Panc1 (cell line): ENCODE data around the gene CYBA. TPM values are rescaled to one million over a fixed set of nuclear protein-coding genes. Genes with fewer than 3 reads are reported as not detected.

Experiments
- ATAC-seq: fragments of 200-7000 bp; cut with Tn5 transposase; 2 replicates; pipeline ENCODE4 v1.9.1; 2020; ENCODE audit warnings: mild to moderate bottlenecking, moderate library complexity
- Bru-seq: library from RNA; stranded (reverse); fragments of 400-500 nt; gene quantifications from one replicate; lab custom pipeline; 2021; lab: Mats Ljungman, UMichigan
- BruChase-seq, 2 experiments: library from RNA; stranded (reverse); fragments of 400-500 nt; gene quantifications; one replicate each; lab custom pipeline; 2021; lab: Mats Ljungman, UMichigan
- BruUV-seq: library from RNA; stranded (reverse); fragments of 400-500 nt; replicated peaks from 2 replicates; lab custom pipeline; 2021; lab: Mats Ljungman, UMichigan
- CTCF ChIA-PET: fragments of 300-600 bp; sonication (Branson Sonifier 250); formaldehyde crosslinking; loops from one replicate; lab custom pipeline; 2022; ENCODE audit warnings: antibody characterized with exemption; lab: Charles Lee
- POLR2A ChIA-PET: fragments of 300-600 bp; sonication (Branson Sonifier 250); formaldehyde crosslinking; loops from one replicate; lab custom pipeline; 2022; ENCODE audit warnings: antibody characterized with exemption; lab: Charles Lee
- DNase-seq: peaks from one replicate; pipeline ENCODE4 v3.0.0-alpha.2; 2010; ENCODE audit warnings: low read depth, low spot score
- H3K27ac ChIP-seq: 2 replicates; pipeline ENCODE4 v1.5.1; 2011; ENCODE audit warnings: mild to moderate bottlenecking, low read length, inconsistent platforms
- H3K27me3 ChIP-seq: fragments of 200-500 bp; sonication (Bioruptor generic); 2 replicates; pipeline ENCODE4 v1.6.0; 2014; ENCODE audit warnings: low read length, inconsistent platforms; ENCODE audit not compliant: control insufficient read depth, insufficient read depth
- H3K36me3 ChIP-seq: fragments of 200-500 bp; sonication (Bioruptor generic); 2 replicates; pipeline ENCODE4 v1.5.1; 2014; ENCODE audit warnings: inconsistent platforms, mild to moderate bottlenecking, low read length, moderate library complexity; ENCODE audit not compliant: control insufficient read depth, insufficient read depth
- H3K4me1 ChIP-seq: 2 replicates; pipeline ENCODE4 v1.5.1; 2011; ENCODE audit warnings: inconsistent platforms, mild to moderate bottlenecking, low read length, moderate library complexity; ENCODE audit not compliant: control insufficient read depth, insufficient read depth
- H3K4me3 ChIP-seq, 2 experiments: 2 replicates each; pipeline ENCODE4 v1.5.1; 2011 to 2012; ENCODE audit warnings: low read depth in 2 of 2, low read length in 2 of 2, mild to moderate bottlenecking in 2 of 2, inconsistent platforms in 1 of 2, moderate library complexity in 1 of 2
- H3K9me3 ChIP-seq: fragments of 200-500 bp; sonication (Bioruptor generic); 2 replicates; pipeline ENCODE4 v1.5.1; 2014; ENCODE audit warnings: low read depth, mild to moderate bottlenecking, inconsistent platforms, low read length, moderate library complexity; ENCODE audit not compliant: control insufficient read depth, insufficient read depth
- POLR2AphosphoS5 ChIP-seq: IDR thresholded peaks from 2 replicates; pipeline ENCODE4 v1.6.1; 2012; ENCODE audit warnings: mild to moderate bottlenecking, low read depth, low read length, moderate library complexity
- SIN3A ChIP-seq: IDR thresholded peaks from 2 replicates; pipeline ENCODE4 v1.6.1; 2012; ENCODE audit warnings: low read depth, mild to moderate bottlenecking, low read length, moderate library complexity, borderline replicate concordance; ENCODE audit not compliant: insufficient read depth
- TCF7L2 ChIP-seq: IDR thresholded peaks from 2 replicates; pipeline ENCODE4 v1.6.1; 2011; ENCODE audit warnings: mild to moderate bottlenecking, low read depth, low read length, inconsistent platforms
- in situ Hi-C: cut with HindIII; loops from 2 replicates; pipeline ENCODE4 v1.10.0; 2016; ENCODE audit warnings: low sequenced_read_pairs, low pct_unique_long_range_greater_than_20kb
- intact Hi-C: fragments of 100-400 bp; cut with micrococcal nuclease; formaldehyde crosslinking; loops from one replicate; pipeline ENCODE4 v1.10.0; 2022; ENCODE audit not compliant: unreplicated experiment
- long read RNA-seq: library from polyadenylated mRNA; unstranded; transcript quantifications from one replicate; pipeline ENCODE4 v2.0.0, GENCODE V29; 2021; ENCODE audit not compliant: unreplicated experiment
- polyA plus RNA-seq: library from polyadenylated mRNA; unstranded; fragments of >200 nt; gene quantifications from one replicate; pipeline ENCODE4 v1.2.1, GENCODE V29; 2012; ENCODE audit warnings: missing spikeins; ENCODE audit not compliant: insufficient read length
- total RNA-seq: library from RNA; stranded (reverse); gene quantifications from one replicate; pipeline ENCODE4 v1.2.1, GENCODE V29; 2021; ENCODE audit not compliant: unreplicated experiment
- TF ChIP-seq, protein P1 (sequence below): fragments of 450-650 bp; IDR thresholded peaks from 2 replicates; pipeline ENCODE4 v1.5.1; 2017; ENCODE audit warnings: mild to moderate bottlenecking
- TF ChIP-seq, protein P2 (sequence below), 2 experiments: IDR thresholded peaks; 2 replicates each; pipeline ENCODE4 v1.6.1; 2011 to 2012; ENCODE audit warnings: low read depth in 2 of 2, control low read depth in 1 of 2, low read length in 1 of 2, mild to moderate bottlenecking in 1 of 2, moderate library complexity in 1 of 2; ENCODE audit not compliant: insufficient read depth in 1 of 2

CYBA gene
- total RNA-seq: 233 TPM
- polyA plus RNA-seq: 404 TPM
- Bru-seq, nascent RNA: percentile 67 among the genes with signal in this experiment
- percentile 82 among the genes with signal in this experiment for BruChase-seq, experiment 1, labeled RNA remaining after a 2-hour chase
- BruChase-seq, experiment 2, labeled RNA remaining after a 6-hour chase: percentile 69 among the genes with signal in this experiment
- long read RNA-seq, transcript CYBA-201 (6 exons, 797 nt): major isoform, 167 of 235 reads
- long read RNA-seq, partial matches to known transcripts: 21 of 235 reads
- long read RNA-seq, other reads (novel, unspliced or antisense): 47 of 235 reads

DNA sequence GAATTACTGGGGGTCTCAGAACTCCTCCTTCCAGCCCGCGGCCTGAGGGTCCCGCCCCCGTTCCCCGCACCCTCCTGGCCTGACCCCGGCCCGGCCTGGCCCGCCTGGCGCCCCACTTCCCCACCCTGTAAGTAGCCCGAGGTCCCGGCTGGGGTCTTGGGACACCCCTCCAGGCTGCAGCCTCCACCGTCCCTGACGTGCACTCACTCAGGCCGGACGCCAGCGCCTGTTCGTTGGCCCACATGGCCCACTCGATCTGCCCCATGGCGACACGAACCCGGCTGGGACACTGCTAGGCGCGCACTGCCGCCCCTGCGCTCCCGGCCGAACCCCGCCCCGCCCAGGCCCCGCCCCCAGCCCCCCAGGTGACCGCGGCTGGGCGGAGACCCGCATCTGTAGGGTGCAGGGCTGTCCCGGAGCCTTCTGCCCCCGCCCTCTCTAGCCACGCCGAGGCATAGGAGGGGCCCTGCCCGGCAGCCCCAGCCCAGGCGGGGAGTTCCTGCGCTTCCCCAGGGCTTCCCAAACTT is at the start of gene CYBA:
Gene CYBA (minus strand): TSS at position 305 of the 527 bp plus-strand sequence. CDS start 40 bp downstream, at position 265.
- ATAC-seq: peak; percentile 91
- Histone ChIP-seq H3K9me3 (no peaks in the 10 kb centered on the region), H3K27ac (peak within 1 kb of the TSS; percentile 78), H3K36me3 (peaks cover 6% of the 10 kb centered on the region; the same call in 1 of the 2 replicates), H3K27me3 (no peaks in the 10 kb centered on the region), H3K4me3 (peak within 1 kb of the TSS; percentile 62 to 70), H3K4me1 (peaks cover 14% of the 10 kb centered on the region)
- DNase-seq: no peak
- in situ Hi-C loops: no loop called here
- ChIA-PET CTCF (no interaction called here), POLR2A (no interaction called here)
- TF ChIP-seq POLR2AphosphoS5 (0 out of 2 replicates have a peak, but pooled peaks have one; percentile 36), SIN3A (0 out of 2 replicates have a peak, but pooled peaks have one; percentile 3), TCF7L2 (no peak)
- TF ChIP-seq, protein P1, sequence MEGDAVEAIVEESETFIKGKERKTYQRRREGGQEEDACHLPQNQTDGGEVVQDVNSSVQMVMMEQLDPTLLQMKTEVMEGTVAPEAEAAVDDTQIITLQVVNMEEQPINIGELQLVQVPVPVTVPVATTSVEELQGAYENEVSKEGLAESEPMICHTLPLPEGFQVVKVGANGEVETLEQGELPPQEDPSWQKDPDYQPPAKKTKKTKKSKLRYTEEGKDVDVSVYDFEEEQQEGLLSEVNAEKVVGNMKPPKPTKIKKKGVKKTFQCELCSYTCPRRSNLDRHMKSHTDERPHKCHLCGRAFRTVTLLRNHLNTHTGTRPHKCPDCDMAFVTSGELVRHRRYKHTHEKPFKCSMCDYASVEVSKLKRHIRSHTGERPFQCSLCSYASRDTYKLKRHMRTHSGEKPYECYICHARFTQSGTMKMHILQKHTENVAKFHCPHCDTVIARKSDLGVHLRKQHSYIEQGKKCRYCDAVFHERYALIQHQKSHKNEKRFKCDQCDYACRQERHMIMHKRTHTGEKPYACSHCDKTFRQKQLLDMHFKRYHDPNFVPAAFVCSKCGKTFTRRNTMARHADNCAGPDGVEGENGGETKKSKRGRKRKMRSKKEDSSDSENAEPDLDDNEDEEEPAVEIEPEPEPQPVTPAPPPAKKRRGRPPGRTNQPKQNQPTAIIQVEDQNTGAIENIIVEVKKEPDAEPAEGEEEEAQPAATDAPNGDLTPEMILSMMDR: no peak
- TF ChIP-seq, protein P2, sequence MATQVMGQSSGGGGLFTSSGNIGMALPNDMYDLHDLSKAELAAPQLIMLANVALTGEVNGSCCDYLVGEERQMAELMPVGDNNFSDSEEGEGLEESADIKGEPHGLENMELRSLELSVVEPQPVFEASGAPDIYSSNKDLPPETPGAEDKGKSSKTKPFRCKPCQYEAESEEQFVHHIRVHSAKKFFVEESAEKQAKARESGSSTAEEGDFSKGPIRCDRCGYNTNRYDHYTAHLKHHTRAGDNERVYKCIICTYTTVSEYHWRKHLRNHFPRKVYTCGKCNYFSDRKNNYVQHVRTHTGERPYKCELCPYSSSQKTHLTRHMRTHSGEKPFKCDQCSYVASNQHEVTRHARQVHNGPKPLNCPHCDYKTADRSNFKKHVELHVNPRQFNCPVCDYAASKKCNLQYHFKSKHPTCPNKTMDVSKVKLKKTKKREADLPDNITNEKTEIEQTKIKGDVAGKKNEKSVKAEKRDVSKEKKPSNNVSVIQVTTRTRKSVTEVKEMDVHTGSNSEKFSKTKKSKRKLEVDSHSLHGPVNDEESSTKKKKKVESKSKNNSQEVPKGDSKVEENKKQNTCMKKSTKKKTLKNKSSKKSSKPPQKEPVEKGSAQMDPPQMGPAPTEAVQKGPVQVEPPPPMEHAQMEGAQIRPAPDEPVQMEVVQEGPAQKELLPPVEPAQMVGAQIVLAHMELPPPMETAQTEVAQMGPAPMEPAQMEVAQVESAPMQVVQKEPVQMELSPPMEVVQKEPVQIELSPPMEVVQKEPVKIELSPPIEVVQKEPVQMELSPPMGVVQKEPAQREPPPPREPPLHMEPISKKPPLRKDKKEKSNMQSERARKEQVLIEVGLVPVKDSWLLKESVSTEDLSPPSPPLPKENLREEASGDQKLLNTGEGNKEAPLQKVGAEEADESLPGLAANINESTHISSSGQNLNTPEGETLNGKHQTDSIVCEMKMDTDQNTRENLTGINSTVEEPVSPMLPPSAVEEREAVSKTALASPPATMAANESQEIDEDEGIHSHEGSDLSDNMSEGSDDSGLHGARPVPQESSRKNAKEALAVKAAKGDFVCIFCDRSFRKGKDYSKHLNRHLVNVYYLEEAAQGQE (IDR thresholded peaks at IDR 0.05; ENCODE audit: insufficient read depth in 1 of 2, low read depth in 2 of 2, low read length in 1 of 2): no peak
- intact Hi-C loops: no loop called here
- BruUV-seq: no TSS peak

DNA sequence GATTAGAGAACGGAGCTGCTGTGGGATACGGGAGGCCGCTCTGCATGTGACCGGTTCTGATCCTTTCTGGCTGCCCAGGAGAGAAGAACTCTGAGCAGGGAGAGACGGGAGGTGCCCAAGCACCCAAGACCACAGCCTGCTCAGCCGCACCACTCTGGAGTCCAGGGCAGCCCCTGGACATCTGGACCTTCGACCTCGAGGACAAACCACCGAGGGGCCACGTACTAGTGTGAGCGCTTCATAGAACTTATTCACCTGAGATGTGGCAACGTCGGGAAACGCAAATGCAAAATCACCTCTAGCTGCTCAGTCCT is 49.4 kb upstream of the CYBA start:
- DNase-seq (no peak), ATAC-seq (no peak)
- no peaks in the 10 kb centered on the region for H3K9me3 ChIP-seq
- CTCF ChIA-PET: no interaction called here
- H3K27ac ChIP-seq: no peak overlapping the region
- intact Hi-C loops: no loop called here
- no peaks in the 10 kb centered on the region for H3K36me3 ChIP-seq
- in situ Hi-C loops: no loop called here
- no TSS peak for BruUV-seq
- TF ChIP-seq POLR2AphosphoS5 (no peak), TCF7L2 (no peak), SIN3A (no peak)
- TF ChIP-seq, protein P1: no peak
- TF ChIP-seq, protein P2 (IDR thresholded peaks at IDR 0.05; ENCODE audit: insufficient read depth in 1 of 2, low read depth in 2 of 2, low read length in 1 of 2): no peak
- POLR2A ChIA-PET: no interaction called here
- H3K4me1 ChIP-seq: peaks cover 4% of the 10 kb centered on the region; the same call in 1 of the 2 replicates
- H3K4me3 ChIP-seq: no peak overlapping the region
- H3K27me3 ChIP-seq: no peaks in the 10 kb centered on the region
